ENCODE measurements around the gene CCDC138. TPM values are rescaled to one million over a fixed set of nuclear protein-coding genes. Genes with fewer than 3 reads are reported as not detected.

The CCDC138 gene
- total RNA-seq, 1 experiment from 2014 or later, result 4.3 TPM

DNA sequence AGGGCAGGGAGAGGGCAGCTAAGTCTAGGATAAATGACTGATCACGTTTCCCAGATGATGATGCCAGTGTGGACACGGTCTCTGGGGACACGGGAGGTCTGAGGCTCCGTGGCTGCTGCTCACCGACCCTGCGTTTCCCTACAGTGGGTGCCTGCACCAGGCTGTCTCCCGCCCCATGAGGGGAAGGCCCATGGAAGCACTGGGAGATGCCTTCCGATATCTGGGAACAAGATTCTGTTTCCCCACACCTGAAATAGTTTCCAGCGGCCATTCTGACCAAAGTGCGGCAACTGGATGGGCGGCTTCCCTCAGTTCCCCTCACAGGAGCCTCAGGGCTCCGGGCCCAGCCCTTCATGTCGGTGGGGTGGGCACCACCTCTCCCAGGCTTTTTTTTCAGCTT, 119.3 kb downstream of the CCDC138 start:
- no peaks in the 10 kb centered on the region for H3K4me1 Mint-ChIP-seq (ENCODE audit: insufficient read depth, unreplicated experiment)
- TF ChIP-seq, protein P1, sequence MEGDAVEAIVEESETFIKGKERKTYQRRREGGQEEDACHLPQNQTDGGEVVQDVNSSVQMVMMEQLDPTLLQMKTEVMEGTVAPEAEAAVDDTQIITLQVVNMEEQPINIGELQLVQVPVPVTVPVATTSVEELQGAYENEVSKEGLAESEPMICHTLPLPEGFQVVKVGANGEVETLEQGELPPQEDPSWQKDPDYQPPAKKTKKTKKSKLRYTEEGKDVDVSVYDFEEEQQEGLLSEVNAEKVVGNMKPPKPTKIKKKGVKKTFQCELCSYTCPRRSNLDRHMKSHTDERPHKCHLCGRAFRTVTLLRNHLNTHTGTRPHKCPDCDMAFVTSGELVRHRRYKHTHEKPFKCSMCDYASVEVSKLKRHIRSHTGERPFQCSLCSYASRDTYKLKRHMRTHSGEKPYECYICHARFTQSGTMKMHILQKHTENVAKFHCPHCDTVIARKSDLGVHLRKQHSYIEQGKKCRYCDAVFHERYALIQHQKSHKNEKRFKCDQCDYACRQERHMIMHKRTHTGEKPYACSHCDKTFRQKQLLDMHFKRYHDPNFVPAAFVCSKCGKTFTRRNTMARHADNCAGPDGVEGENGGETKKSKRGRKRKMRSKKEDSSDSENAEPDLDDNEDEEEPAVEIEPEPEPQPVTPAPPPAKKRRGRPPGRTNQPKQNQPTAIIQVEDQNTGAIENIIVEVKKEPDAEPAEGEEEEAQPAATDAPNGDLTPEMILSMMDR (IDR thresholded peaks at IDR 0.05; ENCODE audit: unreplicated experiment), result no peak
- H3K4me3 Mint-ChIP-seq (ENCODE audit: unreplicated experiment), result no peak overlapping the region
- H3K27ac Mint-ChIP-seq (ENCODE audit: low read depth, unreplicated experiment), result no peak overlapping the region
- POLR2A ChIA-PET, result no interaction called here
- CTCF ChIA-PET, result interaction anchor here (0.9 to 1.1 kb wide), 2 partner anchors 84 to 605 kb away, joined by 4 read pairs; no protein-coding TSS in a partner anchor
- H3K9me3 Mint-ChIP-seq (ENCODE audit: unreplicated experiment), result no peaks in the 10 kb centered on the region
- intact Hi-C loops (cut with micrococcal nuclease), result no loop called here
- BruUV-seq (replicated peaks), result no TSS peak
- no peaks in the 10 kb centered on the region for H3K36me3 Mint-ChIP-seq (ENCODE audit: insufficient read depth, unreplicated experiment)
- no peak for DNase-seq (ENCODE audit: unreplicated experiment)
- H3K27me3 Mint-ChIP-seq (ENCODE audit: insufficient read depth, unreplicated experiment), result peaks cover 2% of the 10 kb centered on the region

DNA sequence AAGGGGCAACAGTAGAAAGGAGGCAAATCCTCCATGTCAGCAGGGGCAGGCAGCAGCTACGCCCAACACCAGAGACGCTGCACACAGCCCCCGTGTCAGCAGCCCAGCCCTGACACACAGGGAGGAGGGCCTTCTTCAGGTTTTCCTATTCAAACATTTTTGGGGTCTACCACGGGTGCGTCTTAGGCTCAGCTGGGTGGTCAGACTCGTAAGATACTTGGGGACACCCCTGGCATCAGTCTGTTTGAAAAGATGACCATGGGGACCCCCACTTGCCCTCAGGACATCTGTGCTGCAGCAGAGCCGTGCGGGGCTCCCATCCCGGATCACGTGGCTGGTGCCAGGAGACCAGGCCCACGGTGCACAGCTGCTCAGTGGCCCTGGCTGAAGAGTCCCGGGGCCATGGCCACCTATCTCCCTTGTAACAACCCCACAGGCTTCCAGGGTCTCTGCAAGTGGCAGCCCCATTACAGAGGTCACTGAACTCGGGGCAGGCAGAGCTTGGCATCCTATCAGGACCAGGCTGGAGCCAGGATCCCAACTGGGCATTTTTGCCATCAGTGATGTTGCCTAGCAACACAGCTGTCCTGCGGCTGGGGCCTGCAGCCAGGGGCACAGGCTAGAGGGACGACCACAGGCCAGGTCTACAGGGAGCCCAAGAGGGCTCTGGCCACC, 120.0 kb downstream of the CCDC138 start:
- ChIA-PET POLR2A (interaction anchor here (0.7 kb wide), 1 partner anchor 38 kb away, joined by 3 read pairs; no protein-coding TSS in a partner anchor), CTCF (interaction anchor here (0.5 to 1.6 kb wide), 3 partner anchors 51 to 604 kb away, joined by 4 to 6 read pairs (median 5); partner anchors contain the start of gene EDAR)
- Mint-ChIP-seq H3K27ac (ENCODE audit: low read depth, unreplicated experiment) (no peak overlapping the region), H3K36me3 (ENCODE audit: insufficient read depth, unreplicated experiment) (no peaks in the 10 kb centered on the region), H3K4me1 (ENCODE audit: insufficient read depth, unreplicated experiment) (no peaks in the 10 kb centered on the region), H3K9me3 (ENCODE audit: unreplicated experiment) (no peaks in the 10 kb centered on the region), H3K27me3 (ENCODE audit: insufficient read depth, unreplicated experiment) (peaks cover 8% of the 10 kb centered on the region), H3K4me3 (ENCODE audit: unreplicated experiment) (no peak overlapping the region)
- intact Hi-C loops (cut with micrococcal nuclease), result no loop called here
- DNase-seq (ENCODE audit: unreplicated experiment), result no peak
- BruUV-seq (replicated peaks), result no TSS peak
- TF ChIP-seq, protein P1 (IDR thresholded peaks at IDR 0.05; ENCODE audit: unreplicated experiment), result no peak

DNA sequence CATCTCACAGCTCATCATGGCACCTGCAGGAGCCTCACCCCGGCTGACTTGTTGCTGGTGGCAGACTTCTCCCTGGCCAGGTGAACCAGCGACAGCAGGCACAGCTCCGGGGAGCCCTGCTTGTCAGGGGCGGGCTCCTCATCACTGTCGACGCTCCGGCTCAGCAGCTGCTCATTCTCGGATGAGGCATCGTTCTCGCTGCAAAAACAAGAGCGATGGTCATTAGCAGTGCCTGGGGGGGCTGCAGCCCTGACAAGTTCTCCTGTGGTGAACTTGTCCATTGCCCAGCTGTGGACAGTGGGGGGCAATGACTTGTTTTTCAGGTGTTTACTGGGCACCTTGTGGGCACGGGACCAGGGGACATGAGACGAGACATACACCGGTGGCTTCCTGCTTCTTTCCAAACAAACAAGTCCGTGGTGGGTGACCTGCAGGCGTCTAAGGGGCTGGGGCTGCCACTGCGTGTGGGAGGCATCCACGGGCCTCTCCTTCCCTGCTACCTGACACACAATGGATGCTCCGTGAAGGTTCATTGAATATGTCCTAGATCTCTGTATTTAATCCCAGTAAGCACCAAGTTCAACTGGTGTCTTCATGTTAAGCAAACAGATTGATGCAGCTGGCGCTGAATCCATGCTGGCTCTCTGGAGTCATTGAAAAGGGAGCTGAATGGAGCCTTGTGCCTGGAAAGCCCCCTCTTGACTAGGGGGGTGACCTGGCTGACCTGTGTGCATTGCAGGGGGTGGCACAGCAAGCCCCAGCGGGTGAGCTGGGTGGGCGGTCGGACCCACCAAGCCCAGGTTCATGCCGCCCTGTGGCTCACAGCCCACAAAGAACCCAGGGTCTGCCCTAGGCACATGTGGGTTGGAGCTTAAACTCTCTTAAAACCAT, 121.5 kb downstream of the CCDC138 start:
- POLR2A ChIA-PET, result no interaction called here
- Mint-ChIP-seq H3K27ac (ENCODE audit: low read depth, unreplicated experiment) (no peak overlapping the region), H3K9me3 (ENCODE audit: unreplicated experiment) (no peaks in the 10 kb centered on the region), H3K27me3 (ENCODE audit: insufficient read depth, unreplicated experiment) (peaks cover 13% of the 10 kb centered on the region), H3K36me3 (ENCODE audit: insufficient read depth, unreplicated experiment) (no peaks in the 10 kb centered on the region), H3K4me1 (ENCODE audit: insufficient read depth, unreplicated experiment) (no peaks in the 10 kb centered on the region), H3K4me3 (ENCODE audit: unreplicated experiment) (no peak overlapping the region)
- intact Hi-C loops (cut with micrococcal nuclease), result no loop called here
- TF ChIP-seq, protein P1 (IDR thresholded peaks at IDR 0.05; ENCODE audit: unreplicated experiment), result no peak
- no peak for DNase-seq (ENCODE audit: unreplicated experiment)
- BruUV-seq (replicated peaks), result no TSS peak
- CTCF ChIA-PET, result interaction anchor here (0.6 to 1.6 kb wide), 4 partner anchors 51 to 511 kb away, joined by 3 to 6 read pairs (median 4); partner anchors contain the start of gene EDAR

DNA sequence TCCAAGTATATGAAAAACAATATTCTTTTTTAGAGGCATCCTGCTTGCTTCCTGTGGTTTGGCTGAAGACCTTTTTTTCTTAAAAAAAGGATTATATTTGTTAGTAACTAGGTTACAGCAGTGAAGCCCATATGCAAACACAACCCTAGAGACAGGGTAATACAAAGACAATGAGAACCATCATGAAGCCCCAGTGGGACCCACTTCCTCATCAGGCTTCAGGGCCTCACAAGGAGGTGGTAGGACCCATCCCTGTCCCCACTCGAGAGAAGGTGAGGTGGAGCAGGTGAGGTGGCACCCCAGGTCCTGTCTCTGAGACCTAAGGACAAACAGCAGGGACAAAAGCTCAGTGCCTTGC, 122.1 kb downstream of the CCDC138 start:
- no TSS peak for BruUV-seq (replicated peaks)
- CTCF ChIA-PET, result no interaction called here

More for the DNA sequence above, 122.1 kb downstream of the CCDC138 start:
- Mint-ChIP-seq H3K27ac (ENCODE audit: low read depth, unreplicated experiment) (no peak overlapping the region), H3K27me3 (ENCODE audit: insufficient read depth, unreplicated experiment) (peaks cover 13% of the 10 kb centered on the region), H3K36me3 (ENCODE audit: insufficient read depth, unreplicated experiment) (no peaks in the 10 kb centered on the region), H3K4me1 (ENCODE audit: insufficient read depth, unreplicated experiment) (no peaks in the 10 kb centered on the region), H3K9me3 (ENCODE audit: unreplicated experiment) (no peaks in the 10 kb centered on the region), H3K4me3 (ENCODE audit: unreplicated experiment) (no peak overlapping the region)
- intact Hi-C loops (cut with micrococcal nuclease), result no loop called here
- DNase-seq (ENCODE audit: unreplicated experiment), result no peak
- TF ChIP-seq, protein P1 (IDR thresholded peaks at IDR 0.05; ENCODE audit: unreplicated experiment), result no peak
- POLR2A ChIA-PET, result no interaction called here
